ENCODE results near the gene PLXDC2. TPM values are rescaled to one million over a fixed set of nuclear protein-coding genes. Genes with fewer than 3 reads are reported as not detected.

Gene PLXDC2
- total RNA-seq, 1 experiment from 2014 or later: not detected

- H3K27ac Mint-ChIP-seq (ENCODE audit: unreplicated experiment): no peak overlapping the region
- H3K9me3 Mint-ChIP-seq (ENCODE audit: low read depth, unreplicated experiment): peaks cover 13% of the 10 kb centered on the region
- no peaks in the 10 kb centered on the region for H3K36me3 Mint-ChIP-seq (ENCODE audit: insufficient read depth, unreplicated experiment)
- no TSS peak for BruUV-seq (replicated peaks)
- no peak for TF ChIP-seq CTCF (IDR thresholded peaks at IDR 0.05; ENCODE audit: unreplicated experiment)
- no peak overlapping the region for H3K4me3 Mint-ChIP-seq (ENCODE audit: low read depth, unreplicated experiment)
- H3K27me3 Mint-ChIP-seq (ENCODE audit: unreplicated experiment): no peaks in the 10 kb centered on the region
- no peaks in the 10 kb centered on the region for H3K4me1 Mint-ChIP-seq (ENCODE audit: low read depth, unreplicated experiment)
- intact Hi-C loops (cut with micrococcal nuclease; ENCODE audit: unreplicated experiment): no loop called here
- CTCF ChIA-PET: no interaction called here
- DNase-seq: no peak
Observed at GRCh38 chr10:20166096-20166675, 350.0 kb downstream of the PLXDC2 start.

- no peak for TF ChIP-seq CTCF (IDR thresholded peaks at IDR 0.05; ENCODE audit: unreplicated experiment)
- intact Hi-C loops (cut with micrococcal nuclease; ENCODE audit: unreplicated experiment): no loop called here
- Mint-ChIP-seq H3K9me3 (ENCODE audit: low read depth, unreplicated experiment) (peaks cover 3% of the 10 kb centered on the region), H3K27me3 (ENCODE audit: unreplicated experiment) (no peaks in the 10 kb centered on the region), H3K27ac (ENCODE audit: unreplicated experiment) (no peak overlapping the region), H3K4me1 (ENCODE audit: low read depth, unreplicated experiment) (no peaks in the 10 kb centered on the region), H3K36me3 (ENCODE audit: insufficient read depth, unreplicated experiment) (no peaks in the 10 kb centered on the region), H3K4me3 (ENCODE audit: low read depth, unreplicated experiment) (no peak overlapping the region)
- DNase-seq: no peak
- CTCF ChIA-PET: no interaction called here
- BruUV-seq (replicated peaks): no TSS peak
Observed at GRCh38 chr10:20170661-20171060, 354.4 kb downstream of the PLXDC2 start.

- Mint-ChIP-seq H3K27ac (ENCODE audit: unreplicated experiment) (no peak overlapping the region), H3K9me3 (ENCODE audit: low read depth, unreplicated experiment) (peaks cover 3% of the 10 kb centered on the region), H3K4me1 (ENCODE audit: low read depth, unreplicated experiment) (no peaks in the 10 kb centered on the region), H3K4me3 (ENCODE audit: low read depth, unreplicated experiment) (no peak overlapping the region), H3K27me3 (ENCODE audit: unreplicated experiment) (no peaks in the 10 kb centered on the region), H3K36me3 (ENCODE audit: insufficient read depth, unreplicated experiment) (no peaks in the 10 kb centered on the region)
- TF ChIP-seq CTCF (IDR thresholded peaks at IDR 0.05; ENCODE audit: unreplicated experiment): no peak
- DNase-seq: no peak
- BruUV-seq (replicated peaks): no TSS peak
- intact Hi-C loops (cut with micrococcal nuclease; ENCODE audit: unreplicated experiment): no loop called here
- CTCF ChIA-PET: no interaction called here
Observed at GRCh38 chr10:20173046-20173445, 356.8 kb downstream of the PLXDC2 start.

- H3K36me3 Mint-ChIP-seq (ENCODE audit: insufficient read depth, unreplicated experiment): no peaks in the 10 kb centered on the region
- no peak overlapping the region for H3K27ac Mint-ChIP-seq (ENCODE audit: unreplicated experiment)
- no peak overlapping the region for H3K4me3 Mint-ChIP-seq (ENCODE audit: low read depth, unreplicated experiment)
- DNase-seq: no peak
- no peaks in the 10 kb centered on the region for H3K4me1 Mint-ChIP-seq (ENCODE audit: low read depth, unreplicated experiment)
- no peak for TF ChIP-seq CTCF (IDR thresholded peaks at IDR 0.05; ENCODE audit: unreplicated experiment)
- no TSS peak for BruUV-seq (replicated peaks)
- H3K9me3 Mint-ChIP-seq (ENCODE audit: low read depth, unreplicated experiment): no peaks in the 10 kb centered on the region
- CTCF ChIA-PET: interaction anchor here (0.6 kb wide), 1 partner anchor 892 kb away, joined by 3 read pairs; no protein-coding TSS in a partner anchor
- intact Hi-C loops (cut with micrococcal nuclease; ENCODE audit: unreplicated experiment): no loop called here
- H3K27me3 Mint-ChIP-seq (ENCODE audit: unreplicated experiment): no peaks in the 10 kb centered on the region
Observed at GRCh38 chr10:20175719-20176118, 359.5 kb downstream of the PLXDC2 start.

Measured in Calu3 (cell line).